ENCODE measurements around the gene FAM234B.

Gene FAM234B

DNA sequence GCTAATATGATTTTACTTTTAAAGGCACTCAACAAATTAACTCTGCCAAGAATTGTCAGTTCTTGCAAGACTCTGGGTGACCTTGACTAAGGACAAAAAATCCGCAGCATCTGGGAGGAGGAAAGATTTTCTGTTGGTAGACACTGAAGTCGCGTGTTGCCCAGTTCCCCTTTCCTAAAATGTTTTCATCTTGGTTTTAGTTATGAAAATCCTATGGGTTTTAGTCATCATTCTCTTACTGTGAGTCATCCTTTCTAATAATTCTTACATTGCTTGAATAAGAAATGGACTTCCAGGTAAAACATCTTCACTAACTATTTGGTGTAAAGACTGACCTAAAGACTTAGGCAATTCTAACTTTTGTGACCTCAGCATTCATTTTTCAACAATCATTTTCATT is 50.2 kb downstream of the FAM234B start:
- DNase-seq = no peak

GRCh38 chr12:13095266-13095995 is 51.2 kb downstream of the FAM234B start:
- DNase-seq = no peak

- DNase-seq = no peak
These were observed 53.4 kb downstream of the FAM234B start for GRCh38 chr12:13097491-13098011.

- peak; percentile 55 for DNase-seq
These were observed 55.1 kb downstream of the FAM234B start for GRCh38 chr12:13099066-13099843.

- peak; percentile 84 for DNase-seq
These were observed 55.8 kb downstream of the FAM234B start for GRCh38 chr12:13099844-13100604.

GRCh38 chr12:13100605-13100881 is 56.4 kb downstream of the FAM234B start:
- DNase-seq = no peak

- peak; percentile 86 for DNase-seq
These were observed 56.9 kb downstream of the FAM234B start for GRCh38 chr12:13100882-13101769.

DNA sequence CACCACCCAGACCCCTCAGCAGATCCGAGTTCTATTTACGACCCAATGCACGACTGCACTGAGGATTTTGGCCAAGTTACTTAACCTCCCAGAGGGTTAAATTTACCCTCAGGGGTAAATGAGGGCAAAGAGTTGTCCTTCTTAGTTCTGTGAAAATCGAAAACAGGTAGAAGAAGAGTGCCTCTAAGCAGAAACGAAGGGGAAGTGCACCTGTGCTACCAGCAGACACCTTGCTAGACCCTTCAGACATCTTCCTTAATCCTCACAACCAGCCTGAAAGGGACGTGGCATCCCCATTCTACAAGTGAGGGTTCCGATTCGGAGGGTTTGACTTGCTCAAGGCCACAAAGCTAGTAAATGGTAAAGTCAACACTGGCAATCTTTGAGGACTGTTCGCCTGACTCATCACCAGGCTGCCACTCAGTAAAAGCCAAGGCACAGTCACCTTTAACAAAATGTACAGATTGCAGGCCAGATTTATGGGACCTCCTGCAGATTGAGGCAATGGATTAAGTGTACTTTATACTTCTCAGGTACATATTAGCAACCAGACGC is 57.7 kb downstream of the FAM234B start:
- DNase-seq = peak; percentile 32

GRCh38 chr12:13102461-13103195 is 58.4 kb downstream of the FAM234B start:
- peak; percentile 32 for DNase-seq

- no peak for DNase-seq
These were observed 59.3 kb downstream of the FAM234B start, which contains the start of gene GSG1 for GRCh38 chr12:13103391-13104033. Gene GSG1, minus strand, starts transcription at chr12:13103667. Its CDS starts 155 bp downstream, at chr12:13103512.

GRCh38 chr12:13104409-13104808 is 60.2 kb downstream of the FAM234B start:
- DNase-seq = no peak

- no peak for DNase-seq
These were observed 61.6 kb downstream of the FAM234B start for GRCh38 chr12:13105781-13106180.

DNA sequence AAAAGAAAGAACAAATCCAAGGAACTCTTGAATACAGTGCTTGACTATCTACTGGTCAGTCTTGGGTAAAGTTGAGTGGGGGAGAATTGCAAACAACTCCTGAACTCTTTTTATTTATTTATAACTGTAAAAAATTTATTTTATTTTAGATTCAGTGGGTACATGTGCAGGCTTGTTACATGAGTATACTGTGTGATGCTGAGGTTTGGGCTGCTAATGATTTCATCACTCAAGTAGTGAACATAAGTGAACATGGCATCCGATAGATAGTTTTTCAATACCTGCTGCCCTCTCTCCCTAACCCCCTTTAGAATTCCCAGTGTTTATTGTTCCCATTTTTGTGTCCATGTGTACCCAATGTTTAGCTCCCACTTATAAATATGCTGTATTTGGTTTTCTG is 62.5 kb downstream of the FAM234B start:
- DNase-seq = no peak

DNA sequence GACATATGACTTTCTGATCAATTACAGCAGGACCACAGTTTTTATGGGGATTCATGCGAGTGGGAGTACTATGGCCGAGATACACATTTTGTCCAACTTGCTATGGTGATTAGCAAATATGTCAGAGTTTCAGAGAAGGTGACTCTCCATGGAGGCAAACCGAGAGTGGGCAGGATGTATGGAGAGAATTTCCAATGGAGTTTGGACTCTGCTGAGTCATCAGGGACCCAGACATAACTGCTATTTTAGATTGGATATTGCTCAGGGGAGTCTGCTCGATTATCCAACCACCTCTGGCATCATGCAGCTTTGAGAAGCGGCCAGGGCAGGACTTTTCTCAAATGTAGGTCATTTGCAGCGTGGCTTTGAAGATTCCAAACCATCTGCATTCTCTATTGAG is 68.8 kb downstream of the FAM234B start:
- DNase-seq = no peak

- DNase-seq = no peak
These were observed 70.3 kb downstream of the FAM234B start for GRCh38 chr12:13114251-13115052.

DNA sequence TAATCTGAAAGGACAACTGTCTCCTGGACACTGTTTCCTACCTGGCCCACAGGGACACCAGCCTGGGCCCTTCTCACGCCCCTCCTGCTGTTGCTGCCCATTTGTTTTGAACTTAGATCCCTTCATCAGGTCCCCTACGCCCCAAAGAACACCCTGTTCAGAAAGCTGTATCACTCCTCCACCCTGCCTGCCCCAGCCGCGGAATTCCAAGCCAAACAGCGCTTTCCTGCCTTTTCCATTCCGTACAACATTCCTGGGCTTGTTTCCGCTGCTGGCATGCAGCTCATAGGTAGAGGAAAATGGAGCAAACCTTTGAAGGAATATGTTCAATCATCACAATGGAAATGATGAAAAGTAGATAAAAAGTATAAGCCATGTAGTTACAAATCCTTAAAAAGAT is 72.1 kb downstream of the FAM234B start:
- DNase-seq = no peak

DNA sequence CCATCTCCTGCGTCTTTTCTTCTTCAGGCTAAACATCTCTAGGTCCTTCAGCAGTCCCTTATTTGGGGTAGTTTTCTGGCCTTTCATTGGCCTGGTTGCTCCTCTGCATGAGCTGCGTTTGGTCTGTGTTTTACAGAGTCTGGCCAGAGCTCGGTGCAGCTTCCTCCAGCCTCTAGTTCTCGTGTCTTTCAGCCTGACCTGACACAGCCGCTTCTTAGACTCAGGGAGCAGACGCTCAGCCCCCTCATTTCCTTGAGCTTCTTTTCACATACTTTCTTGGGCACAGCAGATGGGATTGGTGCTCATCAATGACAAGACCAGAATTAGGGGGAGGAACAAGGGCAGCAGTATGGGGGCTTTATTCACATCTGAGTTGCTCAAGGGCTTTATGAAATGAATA is 72.8 kb downstream of the FAM234B start:
- no peak for DNase-seq

DNA sequence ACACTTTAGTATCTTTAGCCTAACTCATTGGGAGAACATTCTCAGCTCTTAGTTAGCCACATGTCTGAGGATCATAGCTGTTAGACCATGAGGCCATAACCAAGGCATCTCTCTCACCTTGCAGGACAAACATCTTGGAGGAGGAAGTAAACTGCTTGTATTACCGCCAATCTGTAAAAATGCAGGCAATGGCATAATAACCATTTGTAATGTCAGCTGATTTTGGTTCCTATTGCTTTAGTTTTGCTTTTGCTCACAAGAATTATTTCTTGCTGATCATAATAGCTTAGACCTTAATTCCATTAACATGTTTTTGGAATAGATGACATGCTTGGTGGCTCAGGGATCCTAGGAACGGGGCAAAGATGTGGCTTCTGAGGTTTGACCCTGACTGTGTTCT is 75.6 kb downstream of the FAM234B start:
- DNase-seq = no peak

- DNase-seq = no peak
These were observed 76.2 kb downstream of the FAM234B start for GRCh38 chr12:13120413-13120812.

DNA sequence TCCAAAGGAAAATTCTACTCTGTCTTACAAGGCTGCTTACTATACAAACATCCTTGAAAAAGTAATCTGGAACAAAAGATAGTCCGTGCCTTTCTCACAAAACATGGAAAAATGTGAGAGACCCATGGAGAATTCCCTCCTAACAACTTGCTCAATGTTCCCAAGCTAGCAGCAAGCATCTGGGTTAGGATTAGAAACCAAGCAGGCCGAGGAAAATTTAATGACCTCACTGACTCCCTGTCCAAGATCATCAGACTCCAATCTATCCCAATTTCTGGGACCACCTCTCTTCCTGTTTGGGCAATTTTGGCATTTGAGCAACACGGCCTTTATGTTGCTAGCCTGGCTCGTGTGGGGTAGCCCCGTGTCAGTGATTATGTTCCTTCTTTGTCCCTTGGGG is 77.4 kb downstream of the FAM234B start:
- no peak for DNase-seq
